Neural progenitor cell (in vitro differentiated cells): ENCODE data around the gene TMEM223. TPM values are rescaled to one million over a fixed set of nuclear protein-coding genes. Genes with fewer than 3 reads are reported as not detected.
A peak's percentile ranks its signal among the peaks of the same experiment; 100 is the strongest.

ENCODE experiments used
- DNase-seq: peaks from one replicate; pipeline ENCODE4 v3.0.0-alpha.2; 2016; ENCODE audit warnings: low spot score
- H2AFZ ChIP-seq: fragments of 200-600 bp; sonication (generic); replicated peaks from 2 replicates; pipeline ENCODE4 v1.6.1; 2016; ENCODE audit warnings: antibody characterized with exemption
- H3F3A ChIP-seq: fragments of 200-600 bp; sonication (generic); 2 replicates; pipeline ENCODE4 v1.6.1; 2016; ENCODE audit warnings: antibody characterized with exemption, low read depth
- H3K27ac ChIP-seq: fragments of 200-600 bp; sonication (generic); 2 replicates; pipeline ENCODE4 v1.5.1; 2016; ENCODE audit warnings: mild to moderate bottlenecking
- H3K27me3 ChIP-seq: fragments of 200-600 bp; sonication (generic); 2 replicates; pipeline ENCODE4 v1.6.1; 2016; ENCODE audit warnings: mild to moderate bottlenecking, moderate library complexity
- H3K36me3 ChIP-seq: fragments of 200-600 bp; sonication (generic); 2 replicates; pipeline ENCODE4 v1.5.1; 2016
- H3K4me1 ChIP-seq: fragments of 200-600 bp; sonication (generic); 2 replicates; pipeline ENCODE4 v1.6.1; 2016; ENCODE audit warnings: mixed run types
- H3K4me2 ChIP-seq: fragments of 200-600 bp; sonication (generic); 2 replicates; pipeline ENCODE4 v1.6.1; 2016
- H3K4me3 ChIP-seq: fragments of 200-600 bp; sonication (generic); 2 replicates; pipeline ENCODE4 v1.5.1; 2016
- H3K79me2 ChIP-seq: fragments of 200-600 bp; sonication (generic); 2 replicates; pipeline ENCODE4 v1.6.1; 2016; ENCODE audit warnings: low read depth
- H3K9ac ChIP-seq: fragments of 200-600 bp; sonication (generic); 2 replicates; pipeline ENCODE4 v1.6.1; 2016
- H3K9me3 ChIP-seq: fragments of 200-600 bp; sonication (generic); 2 replicates; pipeline ENCODE4 v1.5.1; 2016; ENCODE audit warnings: low read depth
- H4K20me1 ChIP-seq: fragments of 200-600 bp; sonication (generic); 2 replicates; pipeline ENCODE4 v1.6.1; 2016; ENCODE audit warnings: low read depth
- H3K27ac Mint-ChIP-seq: 3 replicates; pipeline ENCODE4 v1.8.0; 2021; ENCODE audit warnings: mixed read lengths
- H3K27me3 Mint-ChIP-seq: 2 replicates; pipeline ENCODE4 v1.8.0; 2022; ENCODE audit warnings: low read depth, mild to moderate bottlenecking, inconsistent platforms, moderate library complexity, mixed read lengths; ENCODE audit not compliant: insufficient read depth
- H3K36me3 Mint-ChIP-seq: 3 replicates; pipeline ENCODE4 v1.8.0; 2021; ENCODE audit warnings: mixed read lengths
- H3K4me1 Mint-ChIP-seq: 3 replicates; pipeline ENCODE4 v1.8.0; 2021; ENCODE audit warnings: mixed read lengths
- H3K4me3 Mint-ChIP-seq: 3 replicates; pipeline ENCODE4 v1.8.0; 2021; ENCODE audit warnings: mild to moderate bottlenecking, moderate library complexity, mixed read lengths
- H3K9me3 Mint-ChIP-seq: 3 replicates; pipeline ENCODE4 v1.8.0; 2020; ENCODE audit warnings: mixed read lengths
- CTCF ChIP-seq: fragments of 200-600 bp; sonication (generic); IDR thresholded peaks from 2 replicates; pipeline ENCODE4 v1.5.1; 2017; ENCODE audit warnings: antibody characterized with exemption, mild to moderate bottlenecking
- EZH2 ChIP-seq: fragments of 200-600 bp; sonication (generic); IDR thresholded peaks from 2 replicates; pipeline ENCODE4 v1.6.1; 2017; ENCODE audit warnings: antibody characterized with exemption, mild to moderate bottlenecking, moderate library complexity
- EZH2phosphoT487 ChIP-seq: fragments of 200-600 bp; sonication (generic); IDR thresholded peaks from 2 replicates; pipeline ENCODE4 v1.6.1; 2017; ENCODE audit warnings: antibody characterized with exemption
- total RNA-seq: library from RNA; depleted of rRNA; stranded (reverse); fragments of >200 nt; gene quantifications from 2 replicates; pipeline ENCODE4 v1.2.3, GENCODE V29; 2015; ENCODE audit warnings: low replicate concordance

The TMEM223 gene
- total RNA-seq, 1 donor from 2014 or later, result 9.9 TPM

GRCh38 chr11:62835336-62835735 lies 43.5 kb upstream of the TMEM223 start:
- H3K27ac ChIP-seq, result no peak overlapping the region
- H3K27me3 Mint-ChIP-seq, result peaks cover 12% of the 10 kb centered on the region
- no peak overlapping the region for H3K9ac ChIP-seq
- no peaks in the 10 kb centered on the region for H3K9me3 ChIP-seq
- no peaks in the 10 kb centered on the region for H3K36me3 ChIP-seq
- no peak for TF ChIP-seq EZH2
- no peak for TF ChIP-seq CTCF
- no peak for TF ChIP-seq EZH2phosphoT487
- peaks cover 16% of the 10 kb centered on the region for H4K20me1 ChIP-seq
- peaks cover 39% of the 10 kb centered on the region for H3F3A ChIP-seq
- no peaks in the 10 kb centered on the region for H3K9me3 Mint-ChIP-seq
- no peak overlapping the region for H3K4me3 ChIP-seq
- peaks cover 30% of the 10 kb centered on the region for H3K4me1 Mint-ChIP-seq
- no peak overlapping the region for H2AFZ ChIP-seq
- H3K4me3 Mint-ChIP-seq, result peak overlapping the region; percentile 9
- peaks cover 13% of the 10 kb centered on the region for H3K36me3 Mint-ChIP-seq
- H3K4me1 ChIP-seq, result peaks cover 9% of the 10 kb centered on the region
- no peak for DNase-seq
- no peaks in the 10 kb centered on the region for H3K27me3 ChIP-seq
- H3K27ac Mint-ChIP-seq, result no peak overlapping the region
- peaks cover 43% of the 10 kb centered on the region for H3K79me2 ChIP-seq
- H3K4me2 ChIP-seq, result no peak overlapping the region

GRCh38 chr11:62832336-62833234 lies 40.8 kb upstream of the TMEM223 start, which contains the start of gene TEX54:
Gene TEX54, minus strand, starts transcription at chr11:62832841.
- Histone ChIP-seq H3K27ac (peak within 1 kb of the TSS; percentile 79), H2AFZ (peak within 1 kb of the TSS; percentile 77), H3K27me3 (no peaks in the 10 kb centered on the region), H3F3A (peaks cover 25% of the 10 kb centered on the region), H3K79me2 (peaks cover 51% of the 10 kb centered on the region), H3K9me3 (no peaks in the 10 kb centered on the region), H3K36me3 (no peaks in the 10 kb centered on the region), H3K9ac (peak within 1 kb of the TSS; percentile 65), H3K4me2 (peak within 1 kb of the TSS; percentile 87), H4K20me1 (peaks cover 16% of the 10 kb centered on the region), H3K4me3 (peak within 1 kb of the TSS; percentile 91), H3K4me1 (peaks cover 12% of the 10 kb centered on the region)
- H3K27ac Mint-ChIP-seq, result peak within 1 kb of the TSS; percentile 99
- TF ChIP-seq EZH2 (no peak), EZH2phosphoT487 (no peak), CTCF (no peak)
- DNase-seq, result no peak
- peak within 1 kb of the TSS; percentile 97 for H3K4me3 Mint-ChIP-seq
- no peaks in the 10 kb centered on the region for H3K9me3 Mint-ChIP-seq
- H3K27me3 Mint-ChIP-seq, result peaks cover 9% of the 10 kb centered on the region
- peaks cover 12% of the 10 kb centered on the region for H3K36me3 Mint-ChIP-seq
- H3K4me1 Mint-ChIP-seq, result peaks cover 19% of the 10 kb centered on the region

GRCh38 chr11:62831520-62832335 lies 39.9 kb upstream of the TMEM223 start, which contains the start of gene STX5:
Gene STX5, minus strand, starts transcription at chr11:62832051. Its CDS starts 808 bp downstream, at chr11:62831243.
- Histone ChIP-seq H2AFZ (peak within 1 kb of the TSS; percentile 77), H4K20me1 (peaks cover 16% of the 10 kb centered on the region)

More at GRCh38 chr11:62831520-62832335, 39.9 kb upstream of the TMEM223 start, which contains the start of gene STX5:
- H3K27me3 ChIP-seq, result no peaks in the 10 kb centered on the region
- peak within 1 kb of the TSS; percentile 75 for H3K9ac ChIP-seq
- no peak for TF ChIP-seq EZH2phosphoT487
- no peak for TF ChIP-seq CTCF
- no peak for TF ChIP-seq EZH2
- H3K4me3 ChIP-seq, result peak within 1 kb of the TSS; percentile 91
- peaks cover 15% of the 10 kb centered on the region for H3K36me3 Mint-ChIP-seq
- H3K9me3 Mint-ChIP-seq, result no peaks in the 10 kb centered on the region
- H3K27ac ChIP-seq, result peak within 1 kb of the TSS; percentile 79
- H3K27ac Mint-ChIP-seq, result peak within 1 kb of the TSS; percentile 99
- peaks cover 12% of the 10 kb centered on the region for H3K4me1 ChIP-seq
- peaks cover 16% of the 10 kb centered on the region for H3K4me1 Mint-ChIP-seq
- H3K4me2 ChIP-seq, result peak within 1 kb of the TSS; percentile 89
- DNase-seq, result peak; percentile 99
- peaks cover 25% of the 10 kb centered on the region for H3F3A ChIP-seq
- H3K4me3 Mint-ChIP-seq, result peak within 1 kb of the TSS; percentile 97
- H3K27me3 Mint-ChIP-seq, result peaks cover 11% of the 10 kb centered on the region
- no peaks in the 10 kb centered on the region for H3K9me3 ChIP-seq
- peaks cover 43% of the 10 kb centered on the region for H3K79me2 ChIP-seq
- no peaks in the 10 kb centered on the region for H3K36me3 ChIP-seq
